ENCODE results near the gene CCDC40.
A peak's percentile ranks its signal among the peaks of the same experiment; 100 is the strongest.
"Not testable (repeated sequence)": the region's sequence is repeated elsewhere in the genome, so short reads cannot be mapped to it uniquely, and the experiment has no call there.

The CCDC40 gene

DNA sequence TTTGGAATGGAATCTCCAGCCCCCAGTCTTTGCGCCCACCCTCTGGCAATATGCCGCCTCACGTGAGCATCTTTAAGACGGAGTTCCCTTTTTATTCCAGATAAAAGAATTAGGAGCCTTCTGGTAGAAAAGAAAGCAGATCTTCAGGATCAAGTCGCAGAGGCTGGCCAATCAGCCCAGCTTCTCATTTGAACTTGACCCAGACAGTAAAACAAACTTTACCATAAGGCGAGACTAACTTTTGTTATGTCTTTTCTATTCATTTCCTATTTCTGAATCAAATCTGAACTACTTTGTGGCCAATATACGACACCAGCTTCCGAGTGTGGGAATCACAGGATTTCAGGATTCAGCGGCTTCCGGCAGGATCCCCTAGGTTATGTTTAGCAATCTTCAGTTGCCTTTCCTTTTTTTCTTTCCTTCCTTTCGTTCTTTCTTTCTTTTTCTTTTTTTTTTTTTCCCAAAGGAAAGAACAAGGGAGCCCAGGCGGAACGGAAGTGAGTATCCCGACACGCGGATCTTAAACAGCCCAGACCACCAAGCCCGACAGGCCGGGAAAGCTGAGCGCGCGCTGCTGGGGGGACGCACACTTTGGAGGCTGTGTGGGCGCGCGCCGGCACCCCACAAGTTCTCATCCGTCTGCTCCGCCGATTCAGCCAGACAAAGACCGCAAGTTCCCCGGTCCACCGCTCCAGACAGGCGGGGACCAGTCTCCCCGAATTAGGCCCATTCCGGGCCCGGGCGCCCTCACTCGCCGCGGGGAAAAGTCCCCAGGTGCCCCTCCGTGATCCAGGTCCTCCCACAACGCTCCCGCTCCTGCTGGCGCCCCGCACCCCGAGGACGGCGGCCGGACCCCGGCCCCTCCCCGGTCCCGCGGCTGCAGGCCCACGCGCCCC is 1.4 kb upstream of the CCDC40 start:
- DNase-seq (ENCODE audit: low spot score) = peak; percentile 67
- TF ChIP-seq, protein P1, sequence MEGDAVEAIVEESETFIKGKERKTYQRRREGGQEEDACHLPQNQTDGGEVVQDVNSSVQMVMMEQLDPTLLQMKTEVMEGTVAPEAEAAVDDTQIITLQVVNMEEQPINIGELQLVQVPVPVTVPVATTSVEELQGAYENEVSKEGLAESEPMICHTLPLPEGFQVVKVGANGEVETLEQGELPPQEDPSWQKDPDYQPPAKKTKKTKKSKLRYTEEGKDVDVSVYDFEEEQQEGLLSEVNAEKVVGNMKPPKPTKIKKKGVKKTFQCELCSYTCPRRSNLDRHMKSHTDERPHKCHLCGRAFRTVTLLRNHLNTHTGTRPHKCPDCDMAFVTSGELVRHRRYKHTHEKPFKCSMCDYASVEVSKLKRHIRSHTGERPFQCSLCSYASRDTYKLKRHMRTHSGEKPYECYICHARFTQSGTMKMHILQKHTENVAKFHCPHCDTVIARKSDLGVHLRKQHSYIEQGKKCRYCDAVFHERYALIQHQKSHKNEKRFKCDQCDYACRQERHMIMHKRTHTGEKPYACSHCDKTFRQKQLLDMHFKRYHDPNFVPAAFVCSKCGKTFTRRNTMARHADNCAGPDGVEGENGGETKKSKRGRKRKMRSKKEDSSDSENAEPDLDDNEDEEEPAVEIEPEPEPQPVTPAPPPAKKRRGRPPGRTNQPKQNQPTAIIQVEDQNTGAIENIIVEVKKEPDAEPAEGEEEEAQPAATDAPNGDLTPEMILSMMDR (IDR thresholded peaks at IDR 0.05; ENCODE audit: extremely low read depth, insufficient read depth, missing control alignments) = no peak
- in situ Hi-C loops (cut with MboI; ENCODE audit: low pct_unique_long_range_greater_than_20kb, low sequenced_read_pairs, unreplicated experiment) = no loop called here

DNA sequence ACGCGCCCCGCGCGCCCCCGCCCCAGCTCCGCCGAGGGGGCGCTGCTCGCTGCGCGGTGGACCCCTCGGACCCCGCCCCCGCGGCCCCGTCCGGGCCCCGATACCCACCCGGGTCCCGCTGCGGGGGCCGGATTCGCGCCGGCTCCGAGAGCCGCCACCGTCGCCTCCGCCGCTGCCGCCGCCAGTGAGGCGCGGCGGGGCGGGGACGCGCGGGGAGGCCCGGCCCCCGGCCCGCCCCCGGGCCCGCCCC is 830 bp upstream of the CCDC40 start, which contains the start of gene TBC1D16:
TBC1D16 (minus strand) TSS at position 186 of the 250 bp plus-strand sequence. CDS start 22,325 bp downstream, outside the sequence.
- in situ Hi-C loops (cut with MboI; ENCODE audit: low pct_unique_long_range_greater_than_20kb, low sequenced_read_pairs, unreplicated experiment) = no loop called here
- DNase-seq (ENCODE audit: low spot score) = no peak
- TF ChIP-seq, protein P1 (IDR thresholded peaks at IDR 0.05; ENCODE audit: extremely low read depth, insufficient read depth, missing control alignments) = no peak

DNA sequence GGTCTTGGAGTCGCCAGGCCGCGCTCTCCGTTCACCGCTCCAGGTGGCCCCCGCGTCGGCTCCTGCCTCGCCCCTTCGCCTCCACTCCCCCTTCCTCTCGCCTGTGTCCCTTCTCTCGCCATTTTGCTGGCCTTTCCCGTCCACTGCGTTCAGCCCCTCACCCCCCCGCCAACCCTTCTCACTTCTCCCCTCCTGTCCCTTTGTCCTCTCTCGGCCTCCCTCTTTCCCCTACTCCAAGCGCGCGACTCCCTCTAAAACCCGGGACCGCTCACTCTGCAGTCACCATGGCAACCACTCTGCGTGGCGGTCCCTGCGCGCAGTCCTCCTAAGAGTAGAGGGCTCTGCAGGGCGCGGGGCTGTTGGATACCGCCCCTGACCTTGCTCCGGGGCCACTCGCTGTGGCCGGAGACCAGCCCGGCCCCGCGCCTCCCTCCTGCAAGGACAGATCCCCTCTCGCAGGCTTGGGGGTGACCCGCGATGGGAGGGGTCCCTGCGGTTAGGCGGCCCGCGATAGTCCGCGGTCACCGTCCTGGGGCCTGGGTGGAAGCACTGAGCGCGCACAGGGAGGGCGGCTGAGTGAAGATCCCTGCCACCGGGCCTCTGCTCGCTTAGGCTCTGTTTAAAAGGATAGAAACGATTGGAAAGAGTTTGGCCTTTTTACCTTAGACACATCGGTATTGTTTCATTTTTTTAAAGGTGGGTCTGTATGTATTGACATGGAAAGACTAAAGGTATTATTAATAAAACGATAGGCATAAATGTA is 454 bp downstream of the CCDC40 start:
- no peak for DNase-seq (ENCODE audit: low spot score)
- TF ChIP-seq, protein P1 (IDR thresholded peaks at IDR 0.05; ENCODE audit: extremely low read depth, insufficient read depth, missing control alignments) = no peak

DNA sequence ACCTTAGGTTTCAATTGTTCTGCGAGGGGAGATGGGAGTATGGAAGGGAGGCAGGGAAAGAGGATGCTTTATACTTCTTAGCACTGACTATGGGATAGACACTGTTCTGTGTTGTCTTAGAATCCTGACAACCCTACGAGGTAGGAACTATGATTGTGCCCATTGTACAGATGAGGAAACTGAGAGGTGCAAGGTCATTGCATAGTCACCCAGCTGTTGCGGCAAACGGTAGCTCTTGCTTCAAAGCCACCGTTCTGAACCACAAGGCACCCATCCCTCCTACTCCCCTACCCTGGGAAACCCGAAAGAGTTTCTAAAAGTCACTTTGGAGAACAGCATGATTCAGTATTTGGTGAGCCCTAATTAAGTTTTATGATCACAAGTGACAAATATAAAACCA is 7.5 kb downstream of the CCDC40 start:
- in situ Hi-C loops (cut with MboI; ENCODE audit: low pct_unique_long_range_greater_than_20kb, low sequenced_read_pairs, unreplicated experiment) = no loop called here
- TF ChIP-seq, protein P1 (IDR thresholded peaks at IDR 0.05; ENCODE audit: extremely low read depth, insufficient read depth, missing control alignments) = no peak
- DNase-seq (ENCODE audit: low spot score) = no peak

More for the DNA sequence above, 454 bp downstream of the CCDC40 start:
- in situ Hi-C loops (cut with MboI; ENCODE audit: low pct_unique_long_range_greater_than_20kb, low sequenced_read_pairs, unreplicated experiment) = no loop called here

DNA sequence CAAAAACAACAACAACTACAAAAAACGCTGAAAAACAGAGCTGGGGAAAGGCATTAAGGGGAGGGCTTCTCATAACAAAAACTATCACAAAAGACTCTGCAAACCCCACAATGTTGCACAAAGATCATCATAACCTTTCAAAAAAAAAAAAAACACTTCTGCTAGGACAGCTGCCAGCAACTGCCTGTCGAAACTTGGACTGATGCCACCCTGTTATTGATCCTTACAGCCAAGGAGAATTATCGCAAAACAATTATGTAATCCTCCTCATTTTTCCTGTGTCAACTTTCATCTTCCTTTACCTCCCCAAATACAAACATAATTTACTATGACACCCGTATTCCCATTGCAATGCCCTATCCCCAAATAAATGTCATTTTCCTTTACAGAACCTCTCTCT is 9.3 kb downstream of the CCDC40 start:
- in situ Hi-C loops (cut with MboI; ENCODE audit: low pct_unique_long_range_greater_than_20kb, low sequenced_read_pairs, unreplicated experiment) = no loop called here
- DNase-seq (ENCODE audit: low spot score) = no peak
- TF ChIP-seq, protein P1 (IDR thresholded peaks at IDR 0.05; ENCODE audit: extremely low read depth, insufficient read depth, missing control alignments) = no peak

DNA sequence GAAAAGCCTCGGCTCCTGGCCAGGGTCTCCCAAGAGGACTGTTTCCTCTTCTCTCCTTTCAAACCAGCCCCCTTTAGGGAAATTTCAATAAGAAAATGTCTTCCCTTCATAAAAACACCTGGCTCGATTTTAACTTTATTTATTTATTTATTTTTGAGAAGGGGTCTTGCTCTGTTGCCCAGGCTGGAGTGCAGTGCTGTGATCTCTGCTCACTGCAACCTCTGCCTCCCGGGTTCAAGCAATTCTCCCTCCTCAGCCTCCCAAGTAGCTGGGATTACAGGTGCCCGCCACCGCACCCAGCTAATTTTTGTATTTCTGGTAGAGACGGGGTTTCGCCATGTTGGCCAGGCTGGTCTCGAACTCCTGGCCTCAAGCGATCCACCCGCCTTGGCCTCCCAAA is 10.3 kb downstream of the CCDC40 start:
- DNase-seq (ENCODE audit: low spot score); in situ Hi-C loops (cut with MboI; ENCODE audit: low pct_unique_long_range_greater_than_20kb, low sequenced_read_pairs, unreplicated experiment): not testable (repeated sequence)

DNA sequence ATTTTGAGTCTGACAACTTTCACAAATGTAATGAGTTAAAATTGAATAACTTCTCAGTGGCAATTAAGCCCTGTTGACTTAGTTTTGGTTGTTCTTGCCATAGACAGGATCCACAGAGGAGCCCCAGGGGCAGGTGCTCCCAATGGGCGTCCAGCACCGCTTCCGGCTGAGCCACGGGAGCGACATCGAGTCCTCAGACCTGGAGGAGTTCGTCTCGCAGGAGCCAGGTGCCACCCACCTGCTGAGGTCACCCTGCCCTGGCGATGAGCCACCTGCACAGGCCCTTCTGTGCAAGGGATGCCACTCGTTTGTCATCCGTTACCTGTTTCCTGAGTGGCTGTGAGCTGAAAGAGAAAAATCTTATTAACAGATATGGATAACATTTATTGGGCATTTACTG is 10.7 kb downstream of the CCDC40 start:
- TF ChIP-seq, protein P1 (IDR thresholded peaks at IDR 0.05; ENCODE audit: extremely low read depth, insufficient read depth, missing control alignments) = no peak
- no peak for DNase-seq (ENCODE audit: low spot score)
- in situ Hi-C loops (cut with MboI; ENCODE audit: low pct_unique_long_range_greater_than_20kb, low sequenced_read_pairs, unreplicated experiment) = no loop called here
